GM18519 (cell line): ENCODE measurements around the gene SUFU.
"Not testable (repeated sequence)": the region's sequence is repeated elsewhere in the genome, so short reads cannot be mapped to it uniquely, and the experiment has no call there.

Experiments used
- ATAC-seq: cut with Tn5 transposase; IDR thresholded peaks from one replicate; pipeline ENCODE4 v1.9.1; 2021; ENCODE audit warnings: mild to moderate bottlenecking, moderate library complexity; ENCODE audit not compliant: unreplicated experiment, low FRiP score

SUFU gene

DNA sequence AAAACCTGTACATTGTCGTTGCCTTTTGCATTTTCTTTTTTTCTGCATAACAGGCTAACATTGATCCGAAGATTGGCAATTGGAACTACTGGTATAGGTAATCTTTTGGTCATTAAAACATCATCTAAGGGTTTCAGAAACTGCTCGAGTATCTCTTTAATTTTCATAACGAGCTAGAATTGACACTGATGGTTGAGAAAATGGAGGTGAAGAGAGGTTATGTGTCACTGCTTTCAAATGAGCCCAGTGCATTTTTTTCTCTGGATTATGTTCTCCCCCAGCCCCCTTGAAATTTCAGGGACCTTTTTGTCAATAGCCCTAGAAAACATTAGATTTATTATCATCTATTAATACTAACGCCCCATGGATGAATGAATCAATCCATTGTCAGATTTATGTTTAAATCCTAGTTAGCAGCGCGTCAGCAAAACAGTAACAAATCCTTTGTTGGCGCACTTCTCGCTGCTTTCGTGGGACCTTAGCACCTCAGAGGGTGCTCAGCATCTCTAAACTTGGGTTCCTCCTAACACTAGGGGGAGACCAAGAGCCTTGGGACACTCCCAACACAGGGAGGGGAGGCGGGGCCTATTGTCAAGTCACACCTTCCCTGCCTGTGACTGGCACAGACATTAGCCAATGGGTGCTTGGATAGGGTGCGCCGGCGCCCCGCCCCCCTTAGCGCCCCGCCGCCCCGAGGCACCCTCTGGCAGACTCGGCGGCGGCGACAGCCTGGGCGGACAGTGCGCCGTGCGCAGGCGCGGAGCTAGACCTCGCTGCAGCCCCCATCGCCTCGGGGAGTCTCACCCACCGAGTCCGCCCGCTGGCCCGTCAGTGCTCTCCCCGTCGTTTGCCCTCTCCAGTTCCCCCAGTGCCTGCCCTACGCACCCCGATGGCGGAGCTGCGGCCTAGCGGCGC is at the start of gene SUFU:
SUFU (plus strand) TSS at position 709 of the 915 bp plus-strand sequence; CDS start at position 890, 181 bp downstream.
- ATAC-seq = peak; percentile 62

DNA sequence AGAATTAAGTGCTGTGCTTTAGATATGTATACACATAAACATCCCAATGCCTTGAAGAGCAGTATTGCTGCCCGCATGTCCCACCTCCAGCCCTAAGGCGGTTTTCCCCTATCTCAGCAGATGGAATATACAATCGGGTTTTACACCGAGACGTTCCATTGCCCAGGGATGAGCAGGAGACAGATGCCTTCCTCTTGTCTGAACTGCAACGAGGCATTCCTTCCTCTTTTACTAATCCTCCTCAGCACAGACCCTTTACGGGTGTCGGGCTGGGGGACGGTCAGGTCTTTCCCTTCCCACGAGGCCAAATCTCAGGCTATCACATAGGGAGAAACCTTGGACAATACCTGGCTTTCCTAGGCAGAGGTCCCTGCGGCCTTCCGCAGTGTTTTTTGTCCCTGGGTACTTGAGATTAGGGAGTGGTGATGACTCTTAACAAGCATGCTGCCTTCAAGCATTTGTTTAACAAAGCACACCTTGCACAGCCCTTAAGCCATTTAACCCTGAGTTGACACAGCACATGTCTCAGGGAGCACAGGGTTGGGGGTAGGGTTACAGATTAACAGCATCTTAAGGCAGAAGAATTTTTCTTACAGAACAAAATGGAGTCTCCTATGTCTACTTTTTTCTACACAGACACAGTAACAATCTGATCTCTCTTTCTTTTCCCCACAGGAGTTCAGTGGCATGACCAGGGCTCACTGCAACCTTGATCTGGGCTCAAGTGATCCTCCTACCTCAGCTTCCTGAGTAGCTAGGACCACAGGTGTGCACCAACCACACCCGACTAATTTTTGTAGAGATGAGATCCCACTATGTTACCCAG is 48.9 kb upstream of the SUFU start:
- ATAC-seq = not testable (repeated sequence)

DNA sequence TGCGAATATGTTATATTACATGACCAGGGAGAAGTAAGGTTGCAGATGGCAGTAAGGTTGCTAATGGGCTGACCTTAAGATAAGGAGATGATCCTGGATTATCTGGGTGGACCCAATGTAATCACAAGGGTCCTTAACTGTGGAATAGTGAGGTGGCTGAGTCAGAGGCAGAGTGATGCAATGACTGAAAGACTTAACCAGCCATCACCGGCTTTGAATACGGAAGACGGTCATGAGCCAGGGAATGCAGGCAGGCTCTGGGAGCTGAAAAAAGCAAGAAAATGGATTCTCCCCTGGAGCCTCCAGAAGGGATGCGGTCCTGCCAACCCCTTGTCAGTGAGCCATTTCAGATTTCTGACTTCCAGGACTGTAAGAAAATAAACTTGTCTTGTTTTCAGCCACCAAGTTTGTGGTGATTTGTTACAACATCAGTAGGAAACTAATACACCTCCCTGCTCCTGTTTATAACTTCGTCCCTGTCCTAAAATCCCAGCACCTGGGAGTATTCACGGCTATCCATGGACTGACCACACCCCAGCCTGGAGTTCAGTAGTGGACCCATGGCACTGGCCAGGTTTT is 47.8 kb upstream of the SUFU start:
- no peak for ATAC-seq

DNA sequence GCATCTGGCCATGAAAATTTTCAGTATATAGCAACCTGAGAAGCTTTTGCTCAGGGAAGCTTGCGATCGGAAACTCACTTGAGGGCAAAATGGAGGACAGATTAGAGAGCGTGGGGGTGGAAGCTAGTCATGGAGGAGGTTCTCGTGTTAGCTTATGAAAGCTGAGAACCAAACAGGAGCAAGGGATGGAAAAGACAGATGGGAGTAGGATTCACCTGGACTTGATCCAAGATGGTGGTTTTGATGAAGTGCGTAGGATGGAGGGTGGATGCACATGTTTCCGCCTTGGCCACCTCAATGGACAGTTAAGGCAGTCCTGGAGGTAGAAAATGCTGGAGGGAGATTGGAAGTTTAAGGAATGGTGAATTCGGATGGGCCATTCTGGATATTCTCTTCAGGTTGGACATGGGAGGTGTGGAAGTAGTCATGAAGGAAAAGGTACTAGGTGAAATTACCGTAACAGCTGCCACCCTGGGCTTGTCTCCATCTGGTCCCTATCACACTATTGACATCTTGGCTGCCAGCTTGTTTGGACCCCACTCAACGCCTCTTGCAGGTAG is 46.1 kb upstream of the SUFU start:
- no peak for ATAC-seq

DNA sequence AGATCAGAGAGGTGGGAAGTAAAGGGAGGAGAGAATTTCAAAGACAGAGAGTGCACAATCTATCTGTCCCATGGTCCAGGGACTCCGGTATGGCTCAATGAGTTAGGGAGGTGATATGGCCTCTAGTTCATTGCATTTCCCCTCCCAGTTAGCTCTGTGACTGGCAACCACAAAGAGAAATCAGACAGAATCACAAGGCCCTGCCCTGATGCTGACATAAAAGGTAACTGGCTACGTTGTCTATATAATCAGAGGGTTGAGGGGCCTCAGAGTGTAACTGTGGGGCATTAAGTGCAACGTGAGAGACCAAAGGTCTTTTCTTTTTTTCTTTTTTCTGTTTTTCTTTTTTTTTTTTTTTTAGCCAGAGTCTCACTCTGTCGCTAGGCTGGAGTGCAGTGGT is 45.1 kb upstream of the SUFU start:
- ATAC-seq = no peak

DNA sequence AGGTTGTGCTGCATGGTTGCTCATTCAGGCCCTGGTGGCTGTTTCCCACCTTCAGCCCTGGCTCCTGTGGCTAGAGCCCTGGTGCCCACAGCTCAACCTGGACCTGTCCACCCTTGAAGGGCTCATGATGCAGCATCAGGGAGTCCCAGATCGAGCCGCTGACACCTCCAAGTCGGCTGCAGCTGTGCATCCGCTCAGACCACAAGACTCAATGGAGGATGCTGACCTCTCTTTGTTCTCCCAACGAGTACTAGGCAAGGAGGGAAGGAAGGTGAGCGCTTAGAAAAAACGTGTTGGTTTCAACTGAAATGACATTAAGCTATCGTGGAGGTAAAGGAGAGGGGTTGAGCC is 43.0 kb upstream of the SUFU start:
- ATAC-seq = no peak

DNA sequence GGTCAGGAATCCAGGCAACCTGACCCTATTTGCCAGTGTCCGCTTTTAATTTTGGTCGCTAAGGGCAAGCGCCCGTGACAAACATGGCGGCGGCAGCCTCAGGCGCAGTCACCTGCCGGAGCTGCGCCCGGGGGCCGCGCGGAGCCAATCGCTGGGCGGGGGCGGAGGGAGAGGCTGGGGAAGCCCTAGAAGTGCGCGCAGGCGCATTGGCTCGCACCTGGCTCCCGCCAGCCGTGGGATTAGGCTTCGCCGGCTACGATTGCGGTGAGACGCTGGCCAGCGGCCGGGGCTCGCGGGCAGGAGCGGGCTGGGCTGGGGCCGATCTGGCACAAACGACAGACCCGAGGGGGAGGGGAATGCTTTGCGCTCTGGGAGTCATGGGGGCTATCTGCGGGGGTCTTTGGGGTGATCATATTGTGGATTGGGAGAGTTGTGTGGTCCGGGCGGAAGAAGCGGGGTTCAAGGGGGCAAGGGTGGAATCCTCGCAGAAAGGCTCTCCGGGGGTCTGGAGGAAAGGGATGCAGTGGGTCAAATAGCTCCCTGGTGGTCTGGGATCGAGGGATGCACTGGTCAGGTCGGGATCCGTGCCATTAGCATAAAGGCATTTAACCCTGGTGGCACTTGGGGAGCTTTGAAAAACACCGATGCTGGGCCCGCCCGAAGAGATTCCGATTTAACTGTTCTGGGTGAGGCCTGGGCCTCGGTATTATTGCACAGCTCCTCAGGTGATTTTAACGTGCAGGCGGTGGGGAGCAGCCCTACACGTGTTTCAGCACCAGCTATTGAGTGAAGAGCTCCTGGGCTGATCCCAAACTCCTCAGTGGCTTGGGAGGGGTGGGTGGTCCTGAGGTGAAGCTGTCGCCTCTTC is 42.4 kb upstream of the SUFU start:
- no peak for ATAC-seq

DNA sequence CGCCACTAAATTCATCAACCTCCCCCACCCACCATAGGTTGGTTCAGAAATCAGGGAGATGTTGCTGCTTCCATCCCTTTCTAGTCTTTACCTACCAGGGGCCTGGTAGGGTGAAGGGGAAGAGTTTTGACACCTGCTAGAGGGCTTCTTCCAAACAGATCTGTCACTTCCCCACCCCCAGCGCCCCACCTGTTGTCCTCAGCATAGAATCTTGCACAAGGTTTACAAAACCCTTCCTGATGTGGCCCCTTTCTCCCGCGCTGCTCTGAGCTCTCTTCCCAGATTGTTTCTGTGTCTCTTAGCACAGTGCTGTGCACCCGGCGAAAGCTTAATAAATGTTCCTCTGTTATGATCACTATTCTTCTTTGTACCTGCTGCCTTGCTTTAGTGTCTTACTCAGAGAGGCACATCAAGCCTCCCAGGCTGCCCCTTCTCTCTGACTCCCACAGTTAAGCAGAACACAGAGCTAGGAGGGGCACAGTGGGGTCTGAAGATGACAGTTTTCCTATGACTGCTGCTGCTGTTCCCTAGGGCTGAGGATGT is 41.2 kb upstream of the SUFU start:
- ATAC-seq = no peak

DNA sequence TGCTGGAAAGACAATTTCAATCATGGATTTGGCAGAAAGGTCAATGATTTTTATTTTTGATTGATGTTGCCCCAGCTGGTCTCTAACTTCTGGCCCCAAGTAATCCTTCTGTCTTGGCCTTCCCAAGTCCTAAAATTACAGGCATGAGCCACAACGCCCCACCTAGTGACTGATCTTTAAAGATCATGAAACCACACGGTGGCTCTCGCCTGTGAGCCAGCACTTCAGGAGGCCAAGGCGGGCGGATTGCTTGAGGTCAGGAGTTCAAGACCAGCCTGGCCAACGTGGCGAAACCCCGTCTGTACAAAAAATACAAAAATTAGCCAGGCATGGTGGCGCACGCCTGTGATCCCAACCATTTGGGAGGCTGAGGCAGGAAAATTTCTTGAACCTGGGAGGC is 39.8 kb upstream of the SUFU start:
- no peak for ATAC-seq

DNA sequence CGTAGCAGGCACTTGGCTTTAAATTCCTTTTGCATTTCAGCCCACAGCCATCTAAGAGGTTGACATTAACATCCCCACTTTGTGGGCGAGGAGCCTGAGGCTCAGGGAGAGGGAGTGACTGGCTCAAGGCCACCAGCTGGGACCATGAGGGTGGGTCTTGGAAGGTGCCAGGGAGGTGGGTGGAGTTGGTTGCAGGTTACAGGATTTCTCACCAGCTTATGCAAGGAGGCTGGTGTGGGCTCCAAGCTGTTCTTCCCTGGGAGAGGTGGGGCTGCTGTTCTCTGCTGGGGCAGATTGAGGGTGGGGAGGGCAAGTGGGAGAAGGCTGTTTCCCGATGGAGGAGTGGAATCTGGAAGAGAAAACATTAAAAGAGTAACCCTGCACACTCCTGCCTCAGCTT is 38.3 kb upstream of the SUFU start:
- no peak for ATAC-seq

DNA sequence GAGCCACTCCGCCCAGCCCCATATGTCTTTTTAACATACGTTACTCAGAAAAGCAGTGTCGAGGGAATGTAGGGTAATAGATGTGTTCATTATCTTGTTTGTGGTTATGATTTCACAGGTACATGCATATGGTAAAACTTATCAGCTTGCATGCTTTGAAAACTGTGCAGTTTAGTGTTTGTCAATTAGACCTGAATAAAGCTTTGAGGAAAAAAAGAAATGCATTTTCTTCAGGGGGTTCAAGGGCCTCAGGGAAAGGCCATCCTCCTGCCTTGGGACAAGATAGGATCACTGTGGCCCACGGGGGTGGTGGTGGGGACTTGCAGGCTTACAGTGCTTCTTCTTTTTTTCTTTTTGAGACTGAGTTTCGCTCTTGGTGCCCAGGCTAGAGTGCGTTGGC is 36.5 kb upstream of the SUFU start:
- ATAC-seq = no peak

DNA sequence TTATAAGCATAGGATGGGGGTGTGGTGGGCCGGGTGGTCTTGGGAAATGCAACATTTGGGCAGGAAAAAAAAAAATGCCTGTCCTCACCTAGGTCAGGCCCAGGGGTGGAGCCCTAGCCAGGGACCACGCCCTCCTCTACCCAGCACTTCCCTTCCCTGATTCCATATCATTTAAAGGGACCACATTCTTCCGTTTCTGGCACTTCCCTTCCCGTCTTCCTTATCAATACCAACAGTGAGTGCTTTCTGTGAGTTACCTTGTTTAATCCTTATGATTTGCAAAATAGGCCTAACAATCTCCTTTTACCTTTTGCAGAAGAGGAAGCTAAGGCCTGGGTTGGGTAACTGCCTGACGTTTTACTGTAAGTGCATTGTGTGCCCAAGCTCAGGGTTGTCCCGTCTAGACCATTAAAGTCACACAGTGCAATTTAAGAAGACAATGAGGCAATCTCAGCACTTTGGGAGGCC is 35.8 kb upstream of the SUFU start:
- ATAC-seq = no peak

DNA sequence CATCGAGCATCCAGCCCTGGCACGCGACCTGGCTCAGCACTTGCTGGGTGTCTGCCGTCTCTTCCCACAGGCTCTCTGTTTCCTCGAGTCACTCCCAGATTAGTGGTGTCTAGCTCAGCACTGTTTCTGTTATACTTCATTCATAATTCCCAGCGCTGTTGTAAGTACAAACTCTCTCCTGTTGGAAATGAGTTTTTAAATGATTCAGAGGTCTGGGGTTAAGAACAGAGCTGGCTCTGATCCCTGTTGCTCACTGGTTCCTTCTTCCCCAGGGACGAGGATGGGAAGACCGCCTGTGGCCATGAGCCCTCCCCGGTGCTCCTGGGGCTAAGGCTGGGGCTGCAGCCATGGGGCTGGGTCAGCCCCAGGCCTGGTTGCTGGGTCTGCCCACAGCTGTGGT is 35.1 kb upstream of the SUFU start:
- ATAC-seq = no peak

DNA sequence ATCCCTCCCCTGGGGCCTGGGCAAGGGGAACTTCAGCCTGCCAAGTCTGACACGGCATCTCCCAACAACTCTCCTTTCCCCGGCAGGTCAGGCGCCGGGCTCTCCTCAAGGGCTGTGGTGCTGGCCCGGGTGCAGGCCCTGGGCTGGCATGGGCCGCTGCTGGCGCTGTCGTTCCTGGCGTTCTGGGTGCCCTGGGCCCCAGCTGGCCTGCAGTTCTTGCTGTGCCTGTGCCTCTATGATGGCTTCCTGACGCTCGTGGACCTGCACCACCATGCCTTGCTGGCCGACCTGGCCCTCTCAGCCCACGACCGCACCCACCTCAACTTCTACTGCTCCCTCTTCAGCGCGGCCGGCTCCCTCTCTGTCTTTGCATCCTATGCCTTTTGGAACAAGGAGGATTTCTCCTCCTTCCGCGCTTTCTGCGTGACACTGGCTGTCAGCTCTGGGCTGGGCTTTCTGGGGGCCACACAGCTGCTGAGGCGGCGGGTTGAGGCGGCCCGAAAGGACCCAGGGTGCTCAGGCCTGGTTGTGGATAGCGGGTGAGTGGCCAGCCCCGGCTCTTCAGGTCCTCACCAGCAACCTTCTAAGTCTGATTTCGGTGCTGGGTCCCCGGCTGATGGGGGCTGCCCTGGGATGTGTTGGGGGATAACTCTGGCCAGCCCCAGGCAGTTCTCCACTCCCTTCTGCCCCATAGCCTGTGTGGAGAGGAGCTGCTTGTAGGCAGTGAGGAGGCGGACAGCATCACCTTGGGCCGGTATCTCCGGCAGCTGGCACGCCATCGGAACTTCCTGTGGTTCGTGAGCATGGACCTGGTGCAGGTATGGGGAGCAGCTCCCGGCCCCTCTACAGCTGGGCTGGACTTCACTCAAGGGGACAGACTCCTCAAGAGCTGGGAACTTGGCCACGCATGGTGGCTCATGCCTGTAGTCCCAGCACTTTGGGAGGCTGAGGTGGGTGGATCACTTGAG is 32.9 kb upstream of the SUFU start:
- ATAC-seq = no peak

DNA sequence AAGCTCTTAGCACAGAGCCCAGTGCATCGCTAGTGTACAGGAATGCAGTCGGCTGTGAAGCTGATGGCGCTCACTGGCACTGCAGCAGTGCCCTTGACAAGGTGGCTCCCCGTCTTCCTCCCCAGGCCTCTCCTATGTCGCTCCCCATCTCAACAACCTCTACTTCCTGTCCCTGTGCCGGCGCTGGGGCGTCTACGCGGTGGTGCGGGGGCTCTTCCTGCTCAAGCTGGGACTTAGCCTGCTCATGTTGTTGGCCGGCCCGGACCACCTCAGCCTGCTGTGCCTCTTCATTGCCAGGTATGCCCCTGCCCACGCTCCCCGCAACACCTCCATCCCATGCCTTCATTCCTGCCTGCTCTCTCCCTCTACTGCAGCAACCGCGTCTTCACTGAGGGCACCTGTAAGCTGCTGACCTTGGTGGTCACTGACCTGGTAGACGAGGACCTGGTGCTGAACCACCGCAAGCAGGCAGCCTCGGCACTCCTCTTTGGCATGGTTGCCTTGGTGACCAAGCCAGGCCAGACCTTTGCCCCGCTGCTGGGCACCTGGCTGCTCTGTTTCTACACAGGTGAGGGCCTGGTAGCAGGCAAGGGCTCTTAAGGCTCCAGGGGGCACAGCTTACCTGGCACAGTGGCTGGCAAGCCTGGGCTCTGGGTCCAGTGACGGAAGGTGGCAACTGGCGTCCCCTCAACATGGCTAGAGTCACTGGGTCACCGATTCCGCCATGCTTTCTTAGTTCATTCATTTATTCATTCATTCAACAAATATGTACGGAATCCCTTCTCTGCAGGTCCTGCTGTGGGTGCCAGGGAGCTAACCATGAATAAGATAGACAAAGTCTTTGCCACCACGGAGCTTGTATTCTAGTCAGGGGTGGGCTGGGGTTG is 30.1 kb upstream of the SUFU start:
- no peak for ATAC-seq

DNA sequence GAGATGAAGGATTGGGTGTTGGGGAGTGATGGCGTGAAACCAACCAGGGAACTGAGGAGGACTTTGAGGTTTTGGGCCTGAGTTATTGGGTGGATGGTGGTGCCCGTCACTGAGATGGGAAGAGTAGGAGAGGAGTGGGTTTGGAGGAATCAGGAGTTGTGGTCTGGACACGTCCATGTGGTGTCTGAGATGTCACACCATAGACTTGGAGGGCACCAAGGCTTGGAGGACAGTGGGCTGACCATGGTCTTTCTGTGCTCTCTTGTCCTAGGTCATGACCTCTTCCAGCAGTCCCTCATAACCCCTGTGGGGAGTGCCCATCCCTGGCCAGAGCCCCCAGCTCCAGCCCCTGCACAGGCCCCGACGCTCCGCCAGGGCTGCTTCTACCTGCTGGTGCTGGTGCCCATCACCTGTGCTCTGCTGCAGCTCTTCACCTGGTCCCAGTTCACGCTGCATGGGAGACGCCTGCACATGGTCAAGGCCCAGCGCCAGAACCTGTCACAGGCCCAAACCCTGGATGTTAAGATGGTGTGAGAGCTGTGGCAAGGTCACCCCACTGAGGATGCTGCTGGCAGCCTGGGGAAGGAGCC is 28.2 kb upstream of the SUFU start:
- ATAC-seq = no peak

DNA sequence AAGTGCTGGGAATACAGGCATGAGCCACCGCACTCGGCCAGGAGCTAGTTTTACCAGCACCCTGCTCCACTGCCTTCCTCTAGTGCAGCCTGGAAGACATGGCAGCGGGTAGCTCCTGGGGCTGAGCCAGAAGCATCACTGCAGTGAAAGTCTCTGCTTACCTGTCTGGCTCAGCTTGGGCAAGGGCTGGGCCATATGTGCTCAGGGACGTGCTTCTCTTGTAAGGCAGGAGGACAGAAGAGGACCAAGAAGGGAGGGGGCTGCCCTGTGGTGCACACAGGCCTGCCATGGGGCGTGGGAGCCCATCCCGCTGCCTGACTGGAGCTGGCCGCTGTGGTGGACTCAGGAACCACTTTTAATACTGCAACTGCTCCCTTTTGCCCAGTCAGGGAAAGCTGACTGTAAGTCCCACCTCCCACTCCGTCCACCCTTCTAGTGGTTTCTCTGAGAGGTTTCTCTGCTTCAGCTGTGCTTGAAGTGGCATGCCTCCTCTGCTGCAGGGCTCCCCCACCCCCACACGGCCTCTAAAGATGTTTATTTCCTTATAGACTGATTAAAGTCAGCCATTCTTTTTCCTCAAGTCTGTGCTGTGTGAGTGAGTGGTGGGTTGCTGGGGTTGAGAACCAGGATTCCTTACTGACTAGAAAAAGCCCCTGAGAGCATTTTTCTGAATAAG is 27.2 kb upstream of the SUFU start:
- no peak for ATAC-seq
